Neuronal stem cell (in vitro differentiated cells): ENCODE data around the gene ZNF701.
"Not testable (repeated sequence)": the region's sequence is repeated elsewhere in the genome, so short reads cannot be mapped to it uniquely, and the experiment has no call there.

Experiments used
- DNase-seq: peaks from one replicate; pipeline ENCODE4 v3.0.0-alpha.2; 2013; ENCODE audit warnings: low spot score
- H2AFZ ChIP-seq: one replicate; pipeline ENCODE4 v1.6.1; 2013; ENCODE audit warnings: mild to moderate bottlenecking, low read length, inconsistent platforms
- H2AK5ac ChIP-seq: 2 replicates; pipeline ENCODE4 v1.6.1; 2013; ENCODE audit warnings: low read depth, mild to moderate bottlenecking, inconsistent platforms, low read length, moderate library complexity, mixed read lengths
- H2BK120ac ChIP-seq: 2 replicates; pipeline ENCODE4 v1.6.1; 2013; ENCODE audit warnings: low read depth, mild to moderate bottlenecking, inconsistent platforms, low read length, moderate library complexity, mixed read lengths
- H2BK12ac ChIP-seq: one replicate; pipeline ENCODE4 v1.6.1; 2013; ENCODE audit warnings: low read length, inconsistent platforms
- H2BK15ac ChIP-seq: 2 replicates; pipeline ENCODE4 v1.6.1; 2013; ENCODE audit warnings: mild to moderate bottlenecking, low read length, inconsistent platforms, mixed read lengths
- H2BK5ac ChIP-seq: one replicate; pipeline ENCODE4 v1.6.1; 2013; ENCODE audit warnings: inconsistent platforms, mild to moderate bottlenecking, low read length, moderate library complexity
- H3K14ac ChIP-seq: one replicate; pipeline ENCODE4 v1.6.1; 2013; ENCODE audit warnings: low read length, inconsistent platforms
- H3K18ac ChIP-seq: 2 replicates; pipeline ENCODE4 v1.6.1; 2013; ENCODE audit warnings: low read length, inconsistent platforms
- H3K23ac ChIP-seq: 2 replicates; pipeline ENCODE4 v1.6.1; 2013; ENCODE audit warnings: low read depth, mild to moderate bottlenecking, mixed read lengths, low read length, inconsistent platforms; ENCODE audit not compliant: poor library complexity
- H3K27ac ChIP-seq: replicated peaks from 3 replicates; pipeline ENCODE4 v1.5.1; 2013; ENCODE audit warnings: low read length, inconsistent platforms
- H3K27me3 ChIP-seq, 3 experiments: 2 replicates each; pipeline ENCODE4 v1.6.1; 2013; ENCODE audit warnings: low read length in 3 of 3, mild to moderate bottlenecking in 2 of 3, inconsistent platforms in 1 of 3, low read depth in 1 of 3, mixed read lengths in 1 of 3, moderate library complexity in 1 of 3; ENCODE audit not compliant: control insufficient read depth in 3 of 3, insufficient read depth in 3 of 3
- H3K36me3 ChIP-seq, 2 donors: replicated peaks in 1 of 2; 2 replicates each; pipeline ENCODE4 v1.6.1; 2013; ENCODE audit warnings: low read length in 2 of 2; ENCODE audit not compliant: control insufficient read depth in 2 of 2, insufficient read depth in 2 of 2
- H3K4ac ChIP-seq: 2 replicates; pipeline ENCODE4 v1.6.1; 2013; ENCODE audit warnings: inconsistent platforms, mild to moderate bottlenecking, low read length, moderate library complexity
- H3K4me1 ChIP-seq, 2 donors: 1 replicate in 1 of 2; 2 replicates in 1 of 2; pipeline ENCODE4 v1.6.1; 2013; ENCODE audit warnings: low read length in 2 of 2, low read depth in 1 of 2; ENCODE audit not compliant: control insufficient read depth in 2 of 2, insufficient read depth in 1 of 2
- H3K4me2 ChIP-seq: one replicate; pipeline ENCODE4 v1.6.1; 2013; ENCODE audit warnings: mild to moderate bottlenecking, low read length, inconsistent platforms; ENCODE audit not compliant: insufficient read depth, poor library complexity, severe bottlenecking
- H3K4me3 ChIP-seq, 2 donors: 2 replicates each; pipeline ENCODE4 v1.5.1; 2013; ENCODE audit warnings: low read length in 2 of 2, mild to moderate bottlenecking in 2 of 2, inconsistent platforms in 1 of 2, moderate library complexity in 1 of 2
- H3K79me1 ChIP-seq: one replicate; pipeline ENCODE4 v1.6.1; 2013; ENCODE audit warnings: low read depth, mild to moderate bottlenecking, inconsistent platforms, low read length, moderate library complexity
- H3K9ac ChIP-seq: one replicate; pipeline ENCODE4 v1.6.1; 2013; ENCODE audit warnings: mild to moderate bottlenecking, low read depth, low read length, inconsistent platforms; ENCODE audit not compliant: poor library complexity
- H3K9me3 ChIP-seq, 2 donors: replicated peaks in 1 of 2; 2 replicates each; pipeline versions ENCODE3 to v1.6.1; 2013; ENCODE audit warnings: low read length in 2 of 2, mild to moderate bottlenecking in 2 of 2, inconsistent platforms in 1 of 2, low read depth in 1 of 2, mixed read lengths in 1 of 2, moderate library complexity in 1 of 2; ENCODE audit not compliant: control insufficient read depth in 2 of 2, insufficient read depth in 1 of 2
- H4K8ac ChIP-seq: one replicate; pipeline ENCODE4 v1.6.1; 2013; ENCODE audit warnings: low read depth, mild to moderate bottlenecking, inconsistent platforms, low read length, moderate library complexity
- H4K91ac ChIP-seq: one replicate; pipeline ENCODE4 v1.6.1; 2013; ENCODE audit warnings: low read length, low read depth, mild to moderate bottlenecking, inconsistent platforms; ENCODE audit not compliant: poor library complexity
- WGBS, 2 donors: extraction: QIAGEN DNeasy Blood & Tissue Kit; methylation state at CpG; one replicate each; pipeline ENCODE4 v1.1.7; 2013; ENCODE audit warnings: missing lambda C conversion rate in 2 of 2, mixed read lengths in 1 of 2; ENCODE audit not compliant: insufficient read length in 2 of 2, insufficient replicate concordance in 1 of 2; ENCODE audit errors: extremely low coverage in 2 of 2; 5-methylcytosine and 5-hydroxymethylcytosine counted together

The ZNF701 gene

DNA sequence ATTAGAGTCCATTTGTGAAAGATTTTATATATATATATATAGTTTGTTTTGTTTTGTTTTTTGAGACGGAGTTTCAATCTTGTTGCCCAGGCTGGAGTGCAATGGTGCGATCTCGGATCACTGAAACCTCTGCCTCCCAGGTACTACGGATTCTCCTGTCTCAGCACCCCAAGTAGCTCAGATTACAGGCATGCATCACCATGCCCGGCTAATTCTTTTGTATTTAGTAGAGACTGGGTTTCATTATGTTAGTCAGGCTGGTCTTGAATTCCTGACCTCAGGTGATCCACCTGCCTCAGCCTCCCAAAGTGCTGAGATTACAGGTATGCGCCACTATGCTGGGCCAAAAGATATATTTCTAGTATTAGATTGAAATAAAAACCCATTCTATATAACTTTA lies 4.0 kb upstream of the ZNF701 start:
- DNase-seq: no peak
- Histone ChIP-seq H2BK15ac (no peak overlapping the region), H2BK5ac (no peak overlapping the region), H3K27me3 (no peaks in the 10 kb centered on the region), H3K36me3 (peaks cover 3 to 27% of the 10 kb centered on the region in 2 donors), H3K27ac (no peak overlapping the region), H3K23ac (no peak overlapping the region), H3K9ac (no peak overlapping the region), H2BK12ac (no peak overlapping the region), H3K14ac (no peak overlapping the region), H3K18ac (no peak overlapping the region), H2BK120ac (no peak overlapping the region), H3K4ac (no peak overlapping the region), H3K9me3 (peaks cover 0 to 33% of the 10 kb centered on the region in 2 donors), H3K4me2 (no peak overlapping the region), H4K8ac (no peak overlapping the region), H3K4me3 (no peak overlapping the region), H3K4me1 (peaks cover 0 to 2% of the 10 kb centered on the region in 2 donors), H4K91ac (no peak overlapping the region), H3K79me1 (peaks cover 4% of the 10 kb centered on the region), H2AK5ac (no peak overlapping the region), H2AFZ (no peak overlapping the region)
- WGBS, 2 donors: no CpG with 5 or more reads among the region's 6 CpGs

DNA sequence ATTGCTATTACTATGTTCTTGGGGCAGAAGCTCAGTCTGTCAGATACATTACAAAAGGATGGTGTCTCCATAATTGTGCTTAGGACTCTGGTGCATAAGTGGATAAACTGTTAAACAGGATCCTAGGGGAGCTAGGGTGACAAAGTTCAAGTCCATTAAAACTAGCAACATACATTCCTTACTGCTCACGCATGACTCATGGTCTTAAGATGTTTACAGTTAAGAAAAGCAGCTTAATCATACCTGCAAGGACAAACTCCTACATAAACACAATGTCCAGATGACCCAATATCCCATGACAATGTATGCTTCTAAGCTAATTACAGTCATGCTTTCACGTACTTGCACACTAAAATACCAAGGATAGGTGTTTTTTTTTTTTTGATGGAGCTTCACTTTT lies 3.5 kb upstream of the ZNF701 start:
- Histone ChIP-seq H3K23ac (no peak overlapping the region), H3K14ac (no peak overlapping the region), H4K91ac (no peak overlapping the region), H3K79me1 (peaks cover 5% of the 10 kb centered on the region), H2BK5ac (no peak overlapping the region), H2BK15ac (no peak overlapping the region), H4K8ac (no peak overlapping the region), H3K4me1 (peaks cover 0 to 2% of the 10 kb centered on the region in 2 donors), H3K18ac (no peak overlapping the region), H3K27me3 (no peaks in the 10 kb centered on the region), H3K4me3 (no peak overlapping the region), H3K9me3 (peaks cover 0 to 31% of the 10 kb centered on the region in 2 donors), H2BK12ac (no peak overlapping the region), H2AFZ (no peak overlapping the region), H3K4ac (no peak overlapping the region), H3K4me2 (no peak overlapping the region), H2BK120ac (no peak overlapping the region), H3K36me3 (peaks cover 3 to 24% of the 10 kb centered on the region in 2 donors), H3K27ac (no peak overlapping the region), H2AK5ac (no peak overlapping the region), H3K9ac (no peak overlapping the region)
- no CpG with 5 or more reads among the region's 2 CpGs for WGBS, 2 donors
- DNase-seq: no peak

DNA sequence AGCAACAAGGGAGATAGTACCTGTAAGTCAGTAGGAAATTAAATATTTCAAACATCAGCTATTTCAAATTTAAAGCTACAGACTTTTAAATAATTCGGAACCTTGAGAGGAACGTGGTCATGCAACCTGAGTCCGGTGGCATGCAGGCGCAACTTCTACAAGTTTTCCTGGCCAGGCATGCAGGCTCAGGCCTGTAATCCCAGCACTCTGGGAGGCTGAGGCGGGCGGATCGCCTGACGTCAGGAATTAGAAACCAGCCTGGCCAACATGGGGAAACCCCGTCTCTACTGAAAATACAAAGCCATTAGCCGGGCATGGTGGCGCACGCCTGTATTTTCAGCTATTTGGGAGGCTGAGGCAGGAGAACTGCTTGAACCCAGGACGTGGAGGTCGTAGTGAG lies 2.2 kb upstream of the ZNF701 start:
- no peak for DNase-seq
- no CpG with 5 or more reads among the region's 14 CpGs for WGBS, 2 donors
- Histone ChIP-seq H3K36me3 (peaks cover 2 to 23% of the 10 kb centered on the region in 2 donors), H3K18ac (no peak overlapping the region), H3K4me3 (no peak overlapping the region), H4K91ac (no peak overlapping the region), H3K14ac (no peak overlapping the region), H3K9ac (no peak overlapping the region), H2BK15ac (no peak overlapping the region), H3K4ac (no peak overlapping the region), H4K8ac (no peak overlapping the region), H3K79me1 (peaks cover 5% of the 10 kb centered on the region), H3K4me1 (peaks cover 0 to 2% of the 10 kb centered on the region in 2 donors), H3K9me3 (peaks cover 0 to 24% of the 10 kb centered on the region in 2 donors), H3K4me2 (no peak overlapping the region), H2BK5ac (no peak overlapping the region), H3K23ac (no peak overlapping the region), H3K27me3 (no peaks in the 10 kb centered on the region), H2BK12ac (no peak overlapping the region), H2AK5ac (no peak overlapping the region), H2AFZ (no peak overlapping the region), H3K27ac (no peak overlapping the region), H2BK120ac (no peak overlapping the region)

DNA sequence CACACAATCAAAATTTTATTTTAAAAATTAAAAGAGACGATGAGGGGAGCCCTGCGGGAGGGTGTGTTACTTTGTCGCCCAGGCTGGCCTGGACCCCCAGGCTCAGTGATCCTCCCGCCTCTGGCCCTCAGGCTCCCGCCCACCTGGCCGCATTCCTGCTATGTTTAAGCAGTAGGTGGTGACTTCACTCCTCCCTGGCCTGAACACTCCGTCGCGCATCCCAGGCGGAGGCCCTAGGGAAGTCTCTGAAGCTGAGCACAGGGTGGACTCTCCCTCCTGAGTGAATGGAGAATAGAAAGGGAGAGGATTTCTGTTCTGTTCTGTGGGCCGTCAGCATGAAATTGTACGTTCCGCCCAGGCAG lies 468 bp upstream of the ZNF701 start:
- not testable (repeated sequence) for H3K9ac ChIP-seq, H2BK12ac ChIP-seq, H2AK5ac ChIP-seq, H3K23ac ChIP-seq, H2BK5ac ChIP-seq, H2BK15ac ChIP-seq, H3K27me3 ChIP-seq, H3K14ac ChIP-seq, H4K8ac ChIP-seq, H3K4me1 ChIP-seq, H3K4ac ChIP-seq, H3K79me1 ChIP-seq, H4K91ac ChIP-seq, H2BK120ac ChIP-seq
- Histone ChIP-seq H3K36me3 (peaks cover 6 to 30% of the 10 kb centered on the region in 2 donors), H2AFZ (peak overlapping the region; percentile 88), H3K27ac (peak overlapping the region; percentile 95), H3K4me2 (peak overlapping the region; percentile 96), H3K18ac (peak overlapping the region; percentile 89), H3K9me3 (peaks cover 0 to 12% of the 10 kb centered on the region in 2 donors), H3K4me3 (peak overlapping the region; percentile 67 to 84)
- no CpG with 5 or more reads among the region's 13 CpGs for WGBS, 2 donors
- DNase-seq: peak; percentile 48
